Measurements from ENCODE around the gene CAT. TPM values are rescaled to one million over a fixed set of nuclear protein-coding genes. Genes with fewer than 3 reads are reported as not detected.

The CAT gene
- total RNA-seq, 1 donor from 2014 or later: 126 TPM

GRCh38 chr11:34448223-34448994 is 9.7 kb downstream of the CAT start:
- no peak for TF ChIP-seq CTCF (IDR thresholded peaks at IDR 0.05; ENCODE audit: borderline replicate concordance)
- no peak for DNase-seq
- intact Hi-C loops (cut with micrococcal nuclease): no loop called here
- peaks cover 64% of the 10 kb centered on the region for H3K4me1 ChIP-seq
- H3K36me3 ChIP-seq: peaks cover 48% of the 10 kb centered on the region
- no peaks in the 10 kb centered on the region for H3K9me3 ChIP-seq (replicated peaks)
- no peaks in the 10 kb centered on the region for H3K27me3 ChIP-seq (ENCODE audit: low read depth)
- H3K27ac ChIP-seq (replicated peaks): peak overlapping the region; percentile 57
- no peak overlapping the region for H3K4me3 ChIP-seq

- H3K27ac ChIP-seq (replicated peaks): no peak overlapping the region
Measured at GRCh38 chr11:34449013-34449412, 10.3 kb downstream of the CAT start.

GRCh38 chr11:34451053-34451452 is 12.3 kb downstream of the CAT start:
- Histone ChIP-seq H3K9me3 (replicated peaks) (no peaks in the 10 kb centered on the region), H3K27ac (replicated peaks) (no peak overlapping the region), H3K4me1 (peaks cover 58% of the 10 kb centered on the region), H3K27me3 (ENCODE audit: low read depth) (no peaks in the 10 kb centered on the region), H3K36me3 (peaks cover 73% of the 10 kb centered on the region), H3K4me3 (no peak overlapping the region)
- DNase-seq: no peak
- no peak for TF ChIP-seq CTCF (IDR thresholded peaks at IDR 0.05; ENCODE audit: borderline replicate concordance)
- intact Hi-C loops (cut with micrococcal nuclease): no loop called here

More at GRCh38 chr11:34449013-34449412, 10.3 kb downstream of the CAT start:
- no peak for DNase-seq
- Histone ChIP-seq H3K27me3 (ENCODE audit: low read depth) (no peaks in the 10 kb centered on the region), H3K4me1 (peaks cover 64% of the 10 kb centered on the region), H3K36me3 (peaks cover 54% of the 10 kb centered on the region), H3K9me3 (replicated peaks) (no peaks in the 10 kb centered on the region), H3K4me3 (no peak overlapping the region)
- no peak for TF ChIP-seq CTCF (IDR thresholded peaks at IDR 0.05; ENCODE audit: borderline replicate concordance)
- intact Hi-C loops (cut with micrococcal nuclease): no loop called here

- no peaks in the 10 kb centered on the region for H3K9me3 ChIP-seq (replicated peaks)
- intact Hi-C loops (cut with micrococcal nuclease): no loop called here
- peaks cover 99% of the 10 kb centered on the region for H3K36me3 ChIP-seq
- no peak for TF ChIP-seq CTCF (IDR thresholded peaks at IDR 0.05; ENCODE audit: borderline replicate concordance)
- H3K4me1 ChIP-seq: peaks cover 25% of the 10 kb centered on the region
- H3K27me3 ChIP-seq (ENCODE audit: low read depth): no peaks in the 10 kb centered on the region
- no peak for DNase-seq
- peak overlapping the region; percentile 47 for H3K27ac ChIP-seq (replicated peaks)
- H3K4me3 ChIP-seq: no peak overlapping the region
Measured at GRCh38 chr11:34454308-34455032, 15.7 kb downstream of the CAT start.

GRCh38 chr11:34457607-34458006 is 18.9 kb downstream of the CAT start:
- H3K36me3 ChIP-seq: peaks cover 98% of the 10 kb centered on the region
- DNase-seq: no peak
- intact Hi-C loops (cut with micrococcal nuclease): no loop called here
- TF ChIP-seq CTCF (IDR thresholded peaks at IDR 0.05; ENCODE audit: borderline replicate concordance): no peak
- no peaks in the 10 kb centered on the region for H3K27me3 ChIP-seq (ENCODE audit: low read depth)
- H3K4me1 ChIP-seq: peaks cover 25% of the 10 kb centered on the region
- H3K27ac ChIP-seq (replicated peaks): no peak overlapping the region
- H3K4me3 ChIP-seq: no peak overlapping the region
- no peaks in the 10 kb centered on the region for H3K9me3 ChIP-seq (replicated peaks)

All from left ventricle myocardium inferior (tissue), 1 donor.